Measurements from ENCODE around the gene LRBA.
"Not testable (repeated sequence)": the region's sequence is repeated elsewhere in the genome, so short reads cannot be mapped to it uniquely, and the experiment has no call there.

DNA sequence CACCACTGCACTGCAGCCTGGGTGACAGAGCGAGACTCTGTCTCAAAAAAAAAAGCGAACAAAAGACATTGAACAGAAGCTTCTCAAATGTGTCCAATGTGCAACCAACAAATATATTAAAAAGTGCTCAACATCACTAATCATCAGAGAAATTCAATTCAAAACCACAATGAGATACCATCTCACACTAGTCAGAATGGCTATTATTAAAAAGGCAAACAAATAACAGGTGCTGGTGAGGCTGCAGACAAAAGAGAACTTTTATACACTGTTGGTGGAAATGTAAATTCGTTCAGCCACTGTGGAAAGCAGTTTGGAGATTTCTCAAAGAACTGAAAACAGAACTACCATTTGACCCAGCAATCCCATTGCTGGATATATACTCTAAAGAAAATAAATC, 477.2 kb downstream of the LRBA start:
- TF ChIP-seq BRCA1 (IDR thresholded peaks at IDR 0.05); BRCA1 (CRISPR knock-in tag; IDR thresholded peaks at IDR 0.05); NR3C1 (CRISPR knock-in tag; IDR thresholded peaks at IDR 0.05); PTRF (tag; IDR thresholded peaks at IDR 0.05): not testable (repeated sequence)
- TF ChIP-seq, protein P1, sequence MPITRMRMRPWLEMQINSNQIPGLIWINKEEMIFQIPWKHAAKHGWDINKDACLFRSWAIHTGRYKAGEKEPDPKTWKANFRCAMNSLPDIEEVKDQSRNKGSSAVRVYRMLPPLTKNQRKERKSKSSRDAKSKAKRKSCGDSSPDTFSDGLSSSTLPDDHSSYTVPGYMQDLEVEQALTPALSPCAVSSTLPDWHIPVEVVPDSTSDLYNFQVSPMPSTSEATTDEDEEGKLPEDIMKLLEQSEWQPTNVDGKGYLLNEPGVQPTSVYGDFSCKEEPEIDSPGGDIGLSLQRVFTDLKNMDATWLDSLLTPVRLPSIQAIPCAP (CRISPR knock-in tag; IDR thresholded peaks at IDR 0.05; ENCODE audit: borderline replicate concordance) = not testable (repeated sequence)

Measured in K562 (cell line).